Measurements from ENCODE around the gene UBALD2.
"Not testable (repeated sequence)": the region's sequence is repeated elsewhere in the genome, so short reads cannot be mapped to it uniquely, and the experiment has no call there.

Gene UBALD2

DNA sequence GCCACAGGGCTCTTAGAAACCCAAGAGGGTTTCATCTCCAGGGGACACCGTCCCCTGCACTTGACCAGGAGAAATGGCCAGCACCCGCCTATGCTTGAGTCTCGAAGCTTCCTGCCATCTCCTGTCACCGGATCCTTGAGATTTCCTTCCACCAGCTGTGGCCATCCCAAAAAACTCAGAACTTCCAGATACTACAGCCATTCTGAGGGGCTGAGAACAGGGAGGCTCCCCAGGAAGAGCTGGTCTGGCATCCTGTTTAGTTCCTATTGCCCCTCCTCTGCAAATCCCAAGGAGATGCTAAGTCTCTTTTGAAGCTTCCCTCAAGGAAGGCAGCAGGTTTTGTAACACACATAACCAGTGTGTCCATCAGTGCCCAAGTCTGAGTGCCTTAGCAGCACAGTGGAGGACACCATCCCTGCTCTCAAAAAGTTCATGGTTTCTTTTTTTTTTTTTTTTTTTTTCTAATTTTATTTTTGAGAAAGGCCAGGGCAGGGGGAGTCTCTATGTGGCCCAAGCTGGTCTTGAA is 2.0 kb downstream of the UBALD2 start:
- no peak for DNase-seq

DNA sequence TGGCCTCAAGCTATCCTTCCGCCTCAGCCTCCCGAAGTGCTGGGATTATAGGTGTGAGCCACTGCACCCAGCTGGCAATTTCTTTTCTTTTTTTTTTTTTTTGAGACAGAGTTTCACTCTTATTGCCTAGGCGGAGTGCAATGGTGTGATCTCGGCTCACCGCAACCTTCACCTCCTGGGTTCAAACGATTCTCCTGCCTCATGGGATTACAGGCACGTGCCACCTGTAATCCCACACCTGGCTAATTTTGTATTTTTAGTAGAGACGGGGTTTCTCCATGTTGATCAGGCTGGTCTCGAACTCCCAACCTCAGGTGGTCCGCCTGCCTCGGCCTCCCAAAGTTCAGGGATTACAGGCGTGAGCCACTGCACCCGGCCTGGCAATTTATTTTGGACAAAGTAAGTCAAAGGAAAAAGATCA is 2.4 kb downstream of the UBALD2 start:
- DNase-seq, result not testable (repeated sequence)

GRCh38 chr17:76268015-76268749 is 3.0 kb downstream of the UBALD2 start:
- no peak for DNase-seq

GRCh38 chr17:76268991-76269981 is 4.1 kb downstream of the UBALD2 start:
- no peak for DNase-seq

DNA sequence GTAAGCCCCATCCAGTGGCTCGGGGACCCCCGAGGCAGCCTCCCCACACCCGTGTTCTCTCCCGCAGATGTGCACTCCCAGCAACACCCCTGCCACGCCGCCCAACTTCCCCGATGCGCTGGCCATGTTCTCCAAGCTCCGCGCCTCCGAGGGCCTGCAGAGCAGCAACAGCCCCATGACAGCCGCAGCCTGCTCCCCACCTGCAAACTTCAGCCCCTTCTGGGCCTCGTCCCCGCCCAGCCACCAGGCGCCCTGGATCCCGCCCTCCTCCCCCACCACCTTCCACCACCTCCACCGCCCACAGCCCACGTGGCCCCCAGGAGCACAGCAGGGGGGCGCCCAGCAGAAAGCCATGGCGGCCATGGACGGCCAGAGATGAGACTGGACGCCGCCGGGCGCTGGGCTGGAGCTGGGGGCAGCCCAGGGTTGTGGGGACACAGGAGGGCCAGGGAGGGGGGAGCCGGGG is 5.0 kb downstream of the UBALD2 start:
- DNase-seq, result no peak

GRCh38 chr17:76270770-76271668 is 5.9 kb downstream of the UBALD2 start:
- no peak for DNase-seq

- DNase-seq, result no peak
Observed at GRCh38 chr17:76271669-76272540, 6.8 kb downstream of the UBALD2 start.

DNA sequence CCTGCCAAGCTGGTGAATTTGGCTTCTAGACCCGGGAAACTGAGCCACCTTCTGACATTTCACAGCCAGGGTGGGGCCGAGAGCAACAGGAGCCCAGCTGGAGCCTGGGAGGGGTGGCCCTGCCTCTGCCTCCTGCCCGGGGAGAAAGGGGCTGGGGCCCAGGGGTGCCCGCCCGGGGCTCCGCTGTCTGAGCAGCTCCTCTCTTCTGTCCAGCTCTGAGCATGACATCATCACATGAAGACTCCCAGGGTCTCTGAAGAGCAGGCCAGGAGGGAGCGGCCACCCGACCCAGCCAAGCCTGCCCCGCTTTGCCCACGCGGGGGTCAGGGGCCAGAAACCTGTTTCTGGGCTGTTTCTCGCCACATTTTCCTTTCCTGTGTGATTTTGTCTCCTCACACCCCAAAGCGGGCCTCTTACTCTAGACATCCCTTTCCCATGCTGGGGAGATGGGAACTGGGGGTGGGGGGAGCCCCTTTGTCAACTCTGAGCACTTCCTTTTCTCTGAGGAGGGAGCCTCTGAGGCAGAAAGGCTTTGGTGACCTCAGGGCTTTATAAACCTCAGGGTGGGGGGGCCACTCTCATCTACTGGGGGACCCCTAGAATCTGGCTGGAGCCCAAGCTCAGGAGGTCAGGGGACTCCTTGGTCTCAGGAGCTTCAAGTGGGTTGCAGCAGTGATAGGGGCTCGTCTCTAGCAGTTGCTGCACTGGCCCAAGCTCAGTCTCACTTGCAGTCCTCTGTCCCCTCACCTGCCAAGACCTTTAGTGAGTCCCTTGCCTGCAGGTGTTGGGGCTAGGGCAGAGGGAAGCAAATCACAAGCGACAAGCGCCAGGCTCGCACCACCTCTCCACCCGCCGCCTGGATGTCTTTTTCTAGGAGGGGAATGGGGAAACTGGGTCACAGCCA is 7.6 kb downstream of the UBALD2 start:
- DNase-seq, result no peak

GRCh38 chr17:76273445-76274111 is 8.4 kb downstream of the UBALD2 start:
- no peak for DNase-seq

GRCh38 chr17:76274112-76274956 is 9.2 kb downstream of the UBALD2 start:
- no peak for DNase-seq

- DNase-seq, result no peak
Observed at GRCh38 chr17:76275382-76276068, 10.4 kb downstream of the UBALD2 start.

GRCh38 chr17:76276069-76276431 is 10.9 kb downstream of the UBALD2 start:
- DNase-seq, result no peak

GRCh38 chr17:76276461-76277299 is 11.5 kb downstream of the UBALD2 start:
- DNase-seq, result no peak

- no peak for DNase-seq
Observed at GRCh38 chr17:76277300-76278267, 12.4 kb downstream of the UBALD2 start.

- no peak for DNase-seq
Observed at GRCh38 chr17:76278268-76278908, 13.2 kb downstream of the UBALD2 start.

Measured in NCI-H2029 treated with DMSO at 0.1 percent for 48 hours (cell line).